ENCODE data around the gene HHIPL2. TPM values are rescaled to one million over a fixed set of nuclear protein-coding genes. Genes with fewer than 3 reads are reported as not detected.

Gene HHIPL2
- total RNA-seq, 4 donors from 2014 or later: 0.21 to 1.5 TPM; not detected in 2

GRCh38 chr1:222546548-222547259 is 1.2 kb downstream of the HHIPL2 start:
- Histone ChIP-seq H3K4me1 (no peaks in the 10 kb centered on the region), H3K27me3 (peaks cover 0 to 17% of the 10 kb centered on the region in 2 donors), H3K4me3 (no peak overlapping the region), H3K9me3 (no peaks in the 10 kb centered on the region), H3K36me3 (no peaks in the 10 kb centered on the region), H3K27ac (no peak overlapping the region)
- no peak for DNase-seq (ENCODE audit: low spot score in 2 of 2)
- 5 to 15% methylated on average over 6 to 7 of the region's 7 CpGs for WGBS, 2 donors
- TF ChIP-seq POLR2A (IDR thresholded peaks at IDR 0.05) (no peak), CTCF (IDR thresholded peaks at IDR 0.05) (no peak), EP300 (IDR thresholded peaks at IDR 0.05) (no peak)

GRCh38 chr1:222546091-222546490 is 1.8 kb downstream of the HHIPL2 start:
- no peaks in the 10 kb centered on the region for H3K36me3 ChIP-seq
- TF ChIP-seq CTCF (IDR thresholded peaks at IDR 0.05) (no peak), EP300 (IDR thresholded peaks at IDR 0.05) (no peak), POLR2A (IDR thresholded peaks at IDR 0.05) (no peak)
- WGBS, 2 donors: 46 to 49% methylated on average over 7 of the region's 7 CpGs
- H3K4me3 ChIP-seq: no peak overlapping the region
- no peaks in the 10 kb centered on the region for H3K4me1 ChIP-seq
- peaks cover 0 to 17% of the 10 kb centered on the region in 2 donors for H3K27me3 ChIP-seq
- H3K9me3 ChIP-seq: no peaks in the 10 kb centered on the region
- no peak for DNase-seq (ENCODE audit: low spot score in 2 of 2)
- no peak overlapping the region for H3K27ac ChIP-seq

GRCh38 chr1:222543817-222544216 is 4.1 kb downstream of the HHIPL2 start:
- DNase-seq (ENCODE audit: low spot score in 2 of 2): no peak
- Histone ChIP-seq H3K27me3 (peaks cover 0 to 17% of the 10 kb centered on the region in 2 donors), H3K4me1 (no peaks in the 10 kb centered on the region), H3K9me3 (no peaks in the 10 kb centered on the region), H3K27ac (no peak overlapping the region), H3K36me3 (no peaks in the 10 kb centered on the region), H3K4me3 (no peak overlapping the region)
- 89 to 91% methylated on average over 21 of the region's 21 CpGs for WGBS, 2 donors
- no peak for TF ChIP-seq EP300 (IDR thresholded peaks at IDR 0.05)
- no peak for TF ChIP-seq CTCF (IDR thresholded peaks at IDR 0.05)
- TF ChIP-seq POLR2A (IDR thresholded peaks at IDR 0.05): no peak

- no peak for DNase-seq (ENCODE audit: low spot score in 2 of 2)
- TF ChIP-seq POLR2A (IDR thresholded peaks at IDR 0.05) (no peak), CTCF (IDR thresholded peaks at IDR 0.05) (no peak), EP300 (IDR thresholded peaks at IDR 0.05) (no peak)
- H3K27me3 ChIP-seq: peaks cover 0 to 15% of the 10 kb centered on the region in 2 donors
- no peaks in the 10 kb centered on the region for H3K36me3 ChIP-seq
- H3K4me1 ChIP-seq: no peaks in the 10 kb centered on the region
- no peaks in the 10 kb centered on the region for H3K9me3 ChIP-seq
- WGBS, 2 donors: 32 to 40% methylated on average over 2 of the region's 2 CpGs
- H3K4me3 ChIP-seq: no peak overlapping the region
- H3K27ac ChIP-seq: no peak overlapping the region
These were observed 7.3 kb downstream of the HHIPL2 start for GRCh38 chr1:222540598-222540995.

- WGBS, 2 donors: 80 to 83% methylated on average over 16 of the region's 16 CpGs
- no peak for TF ChIP-seq EP300 (IDR thresholded peaks at IDR 0.05)
- TF ChIP-seq POLR2A (IDR thresholded peaks at IDR 0.05): no peak
- no peak for TF ChIP-seq CTCF (IDR thresholded peaks at IDR 0.05)
- Histone ChIP-seq H3K9me3 (no peaks in the 10 kb centered on the region), H3K27ac (no peak overlapping the region), H3K4me1 (no peaks in the 10 kb centered on the region), H3K4me3 (no peak overlapping the region), H3K36me3 (no peaks in the 10 kb centered on the region), H3K27me3 (peaks cover 0 to 10% of the 10 kb centered on the region in 2 donors)
- DNase-seq (ENCODE audit: low spot score in 2 of 2): no peak
These were observed 7.8 kb downstream of the HHIPL2 start for GRCh38 chr1:222539951-222540597.
